ENCODE results near the gene BICC1.

DNA sequence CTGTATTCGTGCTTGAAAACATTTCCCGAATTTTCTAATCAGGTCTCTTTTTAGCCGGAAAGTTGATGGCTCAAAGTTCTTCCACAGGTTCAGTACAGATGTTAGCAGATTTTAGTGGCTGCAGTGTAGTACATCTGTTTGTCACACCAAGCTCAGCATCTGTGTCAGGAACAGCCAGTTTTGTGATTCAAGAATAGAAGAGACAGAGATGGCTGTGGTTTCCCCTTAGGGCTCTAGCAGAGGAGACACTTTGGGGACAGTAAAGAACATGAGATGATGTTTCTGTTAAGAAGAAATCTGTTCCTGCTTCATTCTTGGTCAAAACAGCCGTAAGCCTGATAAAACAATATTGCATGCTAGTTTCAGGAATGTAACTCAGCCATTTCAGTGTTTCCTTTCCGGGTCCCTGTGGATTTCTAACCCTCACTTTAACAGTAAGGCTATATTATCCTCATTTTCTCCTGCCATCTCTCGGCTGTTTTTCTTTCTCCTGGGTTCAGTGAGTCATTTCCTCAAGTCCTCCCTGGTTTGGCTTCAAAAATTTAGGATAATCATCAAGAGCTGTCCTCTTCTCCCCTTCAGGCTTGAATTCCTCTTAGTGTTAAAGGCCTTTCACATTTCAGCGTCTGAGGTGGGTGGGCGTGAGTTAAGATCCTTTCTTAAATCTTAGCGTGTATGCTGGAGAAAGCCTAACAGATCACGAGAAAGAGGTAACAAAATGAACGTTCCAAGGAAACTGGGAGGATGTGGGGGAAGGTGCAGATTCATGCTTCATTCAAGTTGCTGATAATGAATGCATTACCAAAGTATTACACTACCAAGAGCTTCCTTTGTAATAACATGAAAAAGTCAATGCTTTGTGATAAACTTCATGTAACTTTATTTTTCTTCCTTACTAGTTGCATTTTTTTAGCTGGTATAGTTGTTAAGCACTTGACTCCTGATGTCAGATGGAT is 37.1 kb upstream of the BICC1 start:
- no peak for TF ChIP-seq POLR2A (IDR thresholded peaks at IDR 0.05; ENCODE audit: insufficient read depth in 1 of 2, low read depth in 2 of 2, low read length in 2 of 2)
- no peak for TF ChIP-seq ZFP36L1 (CRISPR knock-in tag; IDR thresholded peaks at IDR 0.05)
- TF ChIP-seq, protein P1, sequence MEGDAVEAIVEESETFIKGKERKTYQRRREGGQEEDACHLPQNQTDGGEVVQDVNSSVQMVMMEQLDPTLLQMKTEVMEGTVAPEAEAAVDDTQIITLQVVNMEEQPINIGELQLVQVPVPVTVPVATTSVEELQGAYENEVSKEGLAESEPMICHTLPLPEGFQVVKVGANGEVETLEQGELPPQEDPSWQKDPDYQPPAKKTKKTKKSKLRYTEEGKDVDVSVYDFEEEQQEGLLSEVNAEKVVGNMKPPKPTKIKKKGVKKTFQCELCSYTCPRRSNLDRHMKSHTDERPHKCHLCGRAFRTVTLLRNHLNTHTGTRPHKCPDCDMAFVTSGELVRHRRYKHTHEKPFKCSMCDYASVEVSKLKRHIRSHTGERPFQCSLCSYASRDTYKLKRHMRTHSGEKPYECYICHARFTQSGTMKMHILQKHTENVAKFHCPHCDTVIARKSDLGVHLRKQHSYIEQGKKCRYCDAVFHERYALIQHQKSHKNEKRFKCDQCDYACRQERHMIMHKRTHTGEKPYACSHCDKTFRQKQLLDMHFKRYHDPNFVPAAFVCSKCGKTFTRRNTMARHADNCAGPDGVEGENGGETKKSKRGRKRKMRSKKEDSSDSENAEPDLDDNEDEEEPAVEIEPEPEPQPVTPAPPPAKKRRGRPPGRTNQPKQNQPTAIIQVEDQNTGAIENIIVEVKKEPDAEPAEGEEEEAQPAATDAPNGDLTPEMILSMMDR (CRISPR knock-in tag; IDR thresholded peaks at IDR 0.05), result no peak
- no peak for TF ChIP-seq XRCC5 (optimal IDR thresholded peaks at IDR 0.05; ENCODE audit: low read length)
